Fibroblast of gingiva (primary cell): Measurements from ENCODE around the gene VPS37B.
"Not testable (repeated sequence)": the region's sequence is repeated elsewhere in the genome, so short reads cannot be mapped to it uniquely, and the experiment has no call there.

ENCODE experiments used
- DNase-seq: peaks from one replicate; pipeline ENCODE4 v3.0.0-alpha.2; 2011; ENCODE audit warnings: low read depth

VPS37B gene

GRCh38 chr12:122908915-122909314 lies 13.0 kb upstream of the VPS37B start:
- no peak for DNase-seq

GRCh38 chr12:122905258-122905657 lies 9.3 kb upstream of the VPS37B start:
- DNase-seq: not testable (repeated sequence)

- DNase-seq: no peak
These were observed 7.7 kb upstream of the VPS37B start for GRCh38 chr12:122903693-122904034.

- no peak for DNase-seq
These were observed 7.1 kb upstream of the VPS37B start for GRCh38 chr12:122902854-122903692.

- no peak for DNase-seq
These were observed 4.0 kb upstream of the VPS37B start for GRCh38 chr12:122899887-122900286.

- DNase-seq: no peak
These were observed 738 bp upstream of the VPS37B start for GRCh38 chr12:122896662-122897061.

- no peak for DNase-seq
These were observed 612 bp downstream of the VPS37B start for GRCh38 chr12:122895320-122895703.

- DNase-seq: no peak
These were observed 1.5 kb downstream of the VPS37B start for GRCh38 chr12:122894193-122895121.

- DNase-seq: no peak
These were observed 2.4 kb downstream of the VPS37B start for GRCh38 chr12:122893208-122894153.

GRCh38 chr12:122892724-122893123 lies 3.2 kb downstream of the VPS37B start:
- not testable (repeated sequence) for DNase-seq

GRCh38 chr12:122891661-122892525 lies 4.0 kb downstream of the VPS37B start:
- DNase-seq: peak; percentile 74

- DNase-seq: no peak
These were observed 6.0 kb downstream of the VPS37B start for GRCh38 chr12:122889761-122890520.

- DNase-seq: peak; percentile 38
These were observed 7.6 kb downstream of the VPS37B start for GRCh38 chr12:122888232-122888752.

- no peak for DNase-seq
These were observed 8.1 kb downstream of the VPS37B start for GRCh38 chr12:122887819-122888212.

GRCh38 chr12:122886851-122887818 lies 8.8 kb downstream of the VPS37B start:
- DNase-seq: no peak

GRCh38 chr12:122886161-122886560 lies 9.8 kb downstream of the VPS37B start:
- no peak for DNase-seq

- DNase-seq: no peak
These were observed 11.1 kb downstream of the VPS37B start for GRCh38 chr12:122884860-122885259.

GRCh38 chr12:122884091-122884826 lies 11.7 kb downstream of the VPS37B start:
- DNase-seq: no peak
